Smooth muscle cell of trachea (primary cell): Measurements from ENCODE around the gene ZNF432. TPM values are rescaled to one million over a fixed set of nuclear protein-coding genes. Genes with fewer than 3 reads are reported as not detected.

Source experiments
- total RNA-seq: library from RNA; depleted of rRNA; stranded (reverse); fragments of >200 nt; gene quantifications from 2 replicates; pipeline ENCODE4 v1.2.1, GENCODE V29; 2014

Gene ZNF432
- 8.9 and 13.8 TPM in 2 replicates for total RNA-seq

DNA sequence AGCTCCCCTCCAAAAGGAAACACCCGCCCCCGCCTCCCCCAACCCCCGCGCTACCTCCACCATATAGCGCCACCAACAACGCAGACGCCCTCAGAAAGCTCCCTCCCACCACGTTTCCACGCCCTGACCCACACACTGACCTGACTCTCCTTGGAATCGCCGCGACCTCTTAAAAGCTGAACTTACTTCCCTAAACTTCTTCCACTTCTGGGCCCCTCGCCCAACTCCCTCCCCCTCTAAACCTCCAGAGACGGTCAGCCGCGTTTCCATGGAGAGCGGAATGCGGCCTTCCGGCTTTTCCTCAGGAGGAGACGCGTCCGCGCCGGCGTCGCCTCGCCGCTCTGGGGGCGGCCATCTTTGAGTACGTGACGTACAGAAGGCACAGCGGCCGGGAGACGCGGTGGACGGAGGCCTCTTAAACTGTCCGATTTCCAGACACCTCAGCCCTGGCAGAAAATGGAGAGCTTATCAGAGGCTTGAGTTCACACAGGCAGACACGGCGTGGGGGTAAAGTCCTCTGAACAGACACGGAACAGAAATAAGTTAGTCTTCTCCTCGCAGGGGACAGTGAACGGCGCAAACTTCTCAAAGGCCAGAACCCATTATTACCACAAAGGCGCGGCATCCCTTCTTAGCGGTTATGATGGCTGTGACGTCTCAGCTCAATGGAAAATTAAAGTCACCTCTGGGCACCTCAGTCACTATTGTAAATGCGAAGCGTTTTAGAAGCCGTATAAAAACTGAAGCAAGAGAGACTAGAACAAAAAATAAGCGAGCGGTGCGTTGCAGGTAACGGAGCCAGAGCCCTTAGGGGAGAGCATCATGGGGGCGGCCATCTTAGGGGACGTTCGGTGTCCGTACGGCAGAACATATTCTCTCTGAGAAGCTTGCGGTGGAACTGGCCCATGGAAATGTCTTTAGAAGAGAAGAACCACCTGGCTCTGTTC is at the start of gene ZNF432:
Gene ZNF432 (minus strand): TSS at position 284 of the 947 bp plus-strand sequence. CDS start 1,970 bp downstream, outside the sequence.

DNA sequence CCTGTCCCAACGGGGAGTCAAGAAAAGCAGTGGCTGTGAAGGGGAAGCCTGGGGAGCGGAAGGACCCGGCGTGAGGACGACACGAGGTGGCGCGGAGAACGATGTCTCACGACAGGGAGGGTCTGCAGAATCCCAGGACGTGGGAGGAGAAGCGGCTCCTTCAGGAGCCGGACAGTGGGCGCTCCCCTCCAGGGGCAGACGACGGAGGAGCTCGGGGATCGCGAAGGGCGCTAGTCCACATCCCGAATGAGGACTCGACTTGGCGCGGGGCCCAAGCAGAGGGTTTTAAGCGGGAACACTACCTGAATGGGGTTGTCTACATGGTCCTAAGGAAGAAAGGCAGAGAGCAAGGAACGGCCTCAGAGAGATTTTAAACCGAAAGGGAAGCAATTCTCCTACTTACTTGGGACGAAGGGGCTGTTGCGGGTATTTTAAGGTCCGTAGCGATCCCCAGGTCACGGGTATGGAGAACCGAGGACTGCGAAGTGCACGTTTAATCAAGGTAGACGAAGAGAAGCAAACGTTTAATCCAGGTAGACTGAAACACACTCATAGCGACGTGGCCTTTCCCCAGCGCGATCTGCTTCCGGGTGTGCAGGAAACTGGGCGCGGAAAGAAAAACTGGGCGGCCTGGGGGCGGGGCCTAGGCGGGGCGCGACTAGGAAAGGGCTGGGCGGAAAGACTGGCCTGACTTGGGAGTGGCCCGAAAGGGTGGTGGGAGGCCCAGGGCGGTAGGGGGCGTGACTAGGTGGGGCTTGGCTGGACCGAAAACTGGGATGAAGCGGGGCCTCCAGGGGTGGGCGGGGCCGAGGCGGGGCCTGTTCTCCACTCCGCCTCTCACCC is 46.8 kb upstream of the ZNF432 start, which contains the start of gene ZNF841:
Gene ZNF841 (minus strand): TSS at position 594 of the 843 bp plus-strand sequence. CDS start 10,964 bp downstream, outside the sequence.

DNA sequence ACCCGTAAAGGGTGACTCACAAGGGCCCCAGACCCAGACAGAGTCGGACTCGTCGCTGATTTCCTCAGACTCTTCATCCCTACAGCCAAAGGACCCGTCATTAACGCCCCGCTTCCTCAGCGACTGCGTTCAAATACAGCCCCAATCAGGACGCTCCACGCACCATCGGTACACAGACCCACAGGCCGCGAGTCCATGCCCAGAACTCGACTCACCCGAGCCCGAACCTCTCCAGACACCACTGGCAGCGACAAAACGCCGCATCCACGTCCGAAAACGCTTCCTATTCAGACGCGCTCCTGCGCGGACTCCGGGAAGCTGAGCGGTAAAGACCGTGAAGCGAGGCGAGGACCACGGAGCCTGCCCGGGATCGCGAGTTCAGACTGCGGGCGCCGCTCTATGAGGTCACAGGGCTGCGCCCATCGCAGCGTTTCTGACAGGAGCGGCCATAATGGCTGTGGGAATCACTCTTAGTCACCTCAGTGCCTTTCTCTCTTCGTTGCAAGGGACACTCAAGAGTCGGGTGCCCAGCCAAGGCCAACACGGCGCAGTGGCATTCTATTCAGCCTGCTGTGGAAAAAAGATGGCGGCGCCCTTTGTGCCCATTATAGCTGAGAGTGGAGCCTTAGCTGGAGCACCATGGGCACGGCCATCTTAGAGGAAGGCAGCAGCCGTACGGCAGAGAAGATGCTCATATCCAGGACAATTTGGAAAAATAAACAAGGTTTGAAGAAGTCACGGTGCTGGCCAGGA is 20.4 kb downstream of the ZNF432 start, which contains the start of gene ZNF614:
Gene ZNF614 (minus strand): TSS at position 353 of the 753 bp plus-strand sequence. CDS start 2,634 bp downstream, outside the sequence.

DNA sequence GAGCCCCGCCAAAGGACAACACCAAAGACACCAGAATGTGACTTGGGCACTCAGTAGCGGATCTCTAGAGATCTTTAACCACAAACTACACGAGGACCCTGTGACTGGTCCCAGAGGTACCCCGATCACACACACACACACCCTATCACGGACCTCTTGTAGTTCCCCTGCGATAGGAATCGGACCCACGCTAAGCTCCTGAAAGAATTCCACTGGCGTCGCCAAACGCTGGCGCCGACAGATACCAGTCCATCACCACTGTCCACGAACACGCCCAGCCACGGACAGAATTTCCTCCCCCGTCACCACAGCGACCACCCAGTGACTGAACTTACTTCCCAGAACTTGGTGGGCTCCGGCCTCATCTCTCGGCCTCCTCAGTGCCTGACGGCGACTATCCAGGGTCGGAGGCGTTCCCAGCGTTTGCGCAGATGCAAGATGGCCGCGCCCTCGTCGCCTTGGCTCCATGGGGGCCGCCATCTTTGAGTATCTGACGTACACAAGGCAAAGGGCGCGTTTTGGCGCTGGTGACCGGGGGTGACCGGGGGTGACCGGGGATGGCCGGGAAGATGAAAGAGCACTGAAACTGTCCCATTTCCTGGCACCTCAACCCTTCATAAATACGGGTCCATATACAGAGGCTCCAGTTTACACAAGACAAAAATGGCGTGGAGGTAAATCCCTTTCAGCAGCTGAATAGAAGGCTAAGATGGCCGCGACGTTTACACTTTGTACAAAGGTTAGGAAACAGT is 40.7 kb downstream of the ZNF432 start, which contains the start of gene ZNF615:
Gene ZNF615 (minus strand): TSS at position 406 of the 752 bp plus-strand sequence. CDS start 4,500 bp downstream, outside the sequence.

DNA sequence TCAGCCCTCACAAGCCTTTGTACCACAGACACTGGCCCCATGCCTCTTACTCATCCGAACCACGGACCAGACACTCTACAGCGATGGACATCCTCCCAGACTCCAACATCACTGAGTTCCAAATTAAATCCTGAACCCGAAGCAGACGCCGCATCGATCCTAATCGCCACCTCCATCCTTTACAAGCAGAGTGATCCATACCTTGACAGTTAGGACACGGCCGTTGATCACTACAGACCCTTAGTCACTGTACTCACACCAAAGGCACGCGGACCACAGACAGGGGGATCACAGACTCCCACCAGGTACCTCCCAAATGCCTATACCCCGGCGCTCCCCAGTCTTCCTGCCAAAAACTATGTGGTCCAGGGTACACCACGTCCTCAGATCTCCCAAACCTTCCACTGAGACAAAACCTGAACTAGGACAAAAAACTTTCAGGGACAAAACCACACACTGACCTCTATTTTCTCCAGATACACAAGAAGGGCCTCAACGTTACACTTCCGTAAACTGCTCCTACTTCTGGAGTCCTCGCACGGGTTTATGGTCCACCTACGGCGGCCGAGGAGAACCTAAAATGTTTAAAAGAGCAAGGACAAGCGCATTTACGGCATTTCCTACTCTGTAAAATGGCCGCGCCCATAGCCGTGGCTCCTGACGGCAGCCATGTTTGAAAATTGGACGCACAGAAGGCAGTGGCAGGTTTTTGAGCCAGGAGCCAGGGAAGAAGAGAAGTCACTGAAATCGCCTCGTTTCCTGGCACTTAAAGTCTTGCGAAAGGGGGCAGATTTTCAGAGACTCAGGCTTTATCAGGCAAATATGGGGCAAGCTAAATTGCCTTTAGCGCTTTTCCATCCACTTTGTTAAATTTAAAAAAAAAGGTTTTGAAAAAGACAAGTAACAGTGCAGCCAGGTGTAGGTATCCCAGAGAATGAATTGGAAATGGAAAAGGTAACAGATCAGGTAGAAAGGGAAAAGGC is 62.0 kb downstream of the ZNF432 start, which contains the start of gene ZNF350:
Gene ZNF350 (minus strand): TSS at position 532 of the 983 bp plus-strand sequence. CDS start 12,480 bp downstream, outside the sequence.

Other genes with a start within 250 kb of the ZNF432 start
- 7.9 and 8.3 TPM in 2 replicates for gene ZNF577, start 160.9 kb downstream of the ZNF432 start, total RNA-seq
- gene ZNF649, start 143.8 kb downstream of the ZNF432 start, total RNA-seq, result 3.8 and 4.8 TPM in 2 replicates
- gene ZNF613, start 121.4 kb downstream of the ZNF432 start, total RNA-seq, result 5.5 and 8.8 TPM in 2 replicates
- gene ZNF350, start 62.0 kb downstream of the ZNF432 start, total RNA-seq, result 12.2 and 17.0 TPM in 2 replicates
- 9.4 and 15.6 TPM in 2 replicates for gene ZNF615, start 40.6 kb downstream of the ZNF432 start, total RNA-seq
- gene ZNF614, start 20.5 kb downstream of the ZNF432 start, total RNA-seq, result 7.4 and 8.6 TPM in 2 replicates
- gene ZNF841, start 46.9 kb upstream of the ZNF432 start, total RNA-seq, result 23.5 and 26.9 TPM in 2 replicates
- 12.9 and 14.1 TPM in 2 replicates for gene ZNF616, start 91.1 kb upstream of the ZNF432 start, total RNA-seq
- 8.7 and 10.8 TPM in 2 replicates for gene ZNF836, start 122.8 kb upstream of the ZNF432 start, total RNA-seq
- 256 and 283 TPM in 2 replicates for gene PPP2R1A, start 141.2 kb upstream of the ZNF432 start, total RNA-seq
- 13.2 and 15.3 TPM in 2 replicates for gene ZNF766, start 220.7 kb upstream of the ZNF432 start, total RNA-seq
- gene ZNF480, start 248.3 kb upstream of the ZNF432 start, total RNA-seq, result 5.5 and 6.5 TPM in 2 replicates